Activated effector memory CD4-positive, alpha-beta T cell treated with anti-CD3 and anti-CD28 coated beads, Interleukin-2, amount 50 U/mL, for 16 hours (primary cell): ENCODE results near the gene SMIM44.

ENCODE experiments used
- DNase-seq: peaks from one replicate; pipeline ENCODE4 v3.0.0-alpha.2; 2020

The SMIM44 gene

GRCh38 chr19:3433805-3434540, 49.3 kb downstream of the SMIM44 start:
- no peak for DNase-seq

GRCh38 chr19:3433313-3433712, 49.9 kb downstream of the SMIM44 start:
- no peak for DNase-seq
